Uterus (tissue), 2 donors: Measurements from ENCODE around the gene KCNK10.

Experiments
- POLR2A ChIP-seq, 2 donors: fragments of 450-650 bp; IDR thresholded peaks; one replicate each; pipeline ENCODE4 v1.6.1; 2016; ENCODE audit warnings: antibody characterized with exemption in 2 of 2, mild to moderate bottlenecking in 1 of 2, moderate library complexity in 1 of 2
- TF ChIP-seq, protein P1 (sequence below), 4 experiments: fragments of 200-600 bp in 2 of 4; fragments of 450-650 bp in 2 of 4; sonication (generic) in 2 of 4; IDR thresholded peaks; one replicate each; pipeline ENCODE4 v1.5.1; 2016 to 2019; ENCODE audit warnings: antibody characterized with exemption in 4 of 4, mild to moderate bottlenecking in 2 of 4, moderate library complexity in 1 of 4

GRCh38 chr14:88346048-88346639, 23.1 kb upstream of the KCNK10 start:
- TF ChIP-seq, protein P1, sequence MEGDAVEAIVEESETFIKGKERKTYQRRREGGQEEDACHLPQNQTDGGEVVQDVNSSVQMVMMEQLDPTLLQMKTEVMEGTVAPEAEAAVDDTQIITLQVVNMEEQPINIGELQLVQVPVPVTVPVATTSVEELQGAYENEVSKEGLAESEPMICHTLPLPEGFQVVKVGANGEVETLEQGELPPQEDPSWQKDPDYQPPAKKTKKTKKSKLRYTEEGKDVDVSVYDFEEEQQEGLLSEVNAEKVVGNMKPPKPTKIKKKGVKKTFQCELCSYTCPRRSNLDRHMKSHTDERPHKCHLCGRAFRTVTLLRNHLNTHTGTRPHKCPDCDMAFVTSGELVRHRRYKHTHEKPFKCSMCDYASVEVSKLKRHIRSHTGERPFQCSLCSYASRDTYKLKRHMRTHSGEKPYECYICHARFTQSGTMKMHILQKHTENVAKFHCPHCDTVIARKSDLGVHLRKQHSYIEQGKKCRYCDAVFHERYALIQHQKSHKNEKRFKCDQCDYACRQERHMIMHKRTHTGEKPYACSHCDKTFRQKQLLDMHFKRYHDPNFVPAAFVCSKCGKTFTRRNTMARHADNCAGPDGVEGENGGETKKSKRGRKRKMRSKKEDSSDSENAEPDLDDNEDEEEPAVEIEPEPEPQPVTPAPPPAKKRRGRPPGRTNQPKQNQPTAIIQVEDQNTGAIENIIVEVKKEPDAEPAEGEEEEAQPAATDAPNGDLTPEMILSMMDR (IDR thresholded peaks at IDR 0.05): no peak
- TF ChIP-seq POLR2A (IDR thresholded peaks at IDR 0.05): no peak
